Esophagus muscularis mucosa (tissue), 4 donors: ENCODE results near the gene PRPF31.

Experiments used
- EP300 ChIP-seq: sonication (generic); formaldehyde crosslinking; IDR thresholded peaks from one replicate; pipeline ENCODE4 v1.6.1; 2017; ENCODE audit warnings: antibody characterized with exemption
- POLR2A ChIP-seq: fragments of 450-650 bp; IDR thresholded peaks from one replicate; pipeline ENCODE4 v1.6.1; 2017; ENCODE audit warnings: antibody characterized with exemption, moderate library complexity, mild to moderate bottlenecking, low read depth
- POLR2AphosphoS5 ChIP-seq, 2 donors: sonication (generic); formaldehyde crosslinking; IDR thresholded peaks; one replicate each; pipeline ENCODE4 v1.6.1; 2017; ENCODE audit warnings: antibody characterized with exemption in 2 of 2
- TF ChIP-seq, protein P1 (sequence below), 3 experiments: fragments of 200-600 bp in 2 of 3; fragments of 450-650 bp in 1 of 3; sonication (generic) in 2 of 3; IDR thresholded peaks; one replicate each; pipeline ENCODE4 v1.5.1; 2017 to 2019; ENCODE audit warnings: antibody characterized with exemption in 3 of 3, mild to moderate bottlenecking in 2 of 3, moderate library complexity in 1 of 3

- TF ChIP-seq, protein P1, sequence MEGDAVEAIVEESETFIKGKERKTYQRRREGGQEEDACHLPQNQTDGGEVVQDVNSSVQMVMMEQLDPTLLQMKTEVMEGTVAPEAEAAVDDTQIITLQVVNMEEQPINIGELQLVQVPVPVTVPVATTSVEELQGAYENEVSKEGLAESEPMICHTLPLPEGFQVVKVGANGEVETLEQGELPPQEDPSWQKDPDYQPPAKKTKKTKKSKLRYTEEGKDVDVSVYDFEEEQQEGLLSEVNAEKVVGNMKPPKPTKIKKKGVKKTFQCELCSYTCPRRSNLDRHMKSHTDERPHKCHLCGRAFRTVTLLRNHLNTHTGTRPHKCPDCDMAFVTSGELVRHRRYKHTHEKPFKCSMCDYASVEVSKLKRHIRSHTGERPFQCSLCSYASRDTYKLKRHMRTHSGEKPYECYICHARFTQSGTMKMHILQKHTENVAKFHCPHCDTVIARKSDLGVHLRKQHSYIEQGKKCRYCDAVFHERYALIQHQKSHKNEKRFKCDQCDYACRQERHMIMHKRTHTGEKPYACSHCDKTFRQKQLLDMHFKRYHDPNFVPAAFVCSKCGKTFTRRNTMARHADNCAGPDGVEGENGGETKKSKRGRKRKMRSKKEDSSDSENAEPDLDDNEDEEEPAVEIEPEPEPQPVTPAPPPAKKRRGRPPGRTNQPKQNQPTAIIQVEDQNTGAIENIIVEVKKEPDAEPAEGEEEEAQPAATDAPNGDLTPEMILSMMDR (IDR thresholded peaks at IDR 0.05): no peak
- TF ChIP-seq POLR2A: no peak
- TF ChIP-seq EP300: no peak
- TF ChIP-seq POLR2AphosphoS5 (IDR thresholded peaks at IDR 0.05): no peak
These were observed 1.0 kb upstream of the PRPF31 start for GRCh38 chr19:54114340-54115108.
